H9 (cell line): ENCODE results near the gene DPY19L3. TPM values are rescaled to one million over a fixed set of nuclear protein-coding genes. Genes with fewer than 3 reads are reported as not detected.

Source experiments
- DNase-seq: peaks from one replicate; pipeline ENCODE4 v3.0.0-alpha.2; 2017
- H2AFZ ChIP-seq: one replicate; pipeline ENCODE4 v1.6.1; 2013; ENCODE audit warnings: mild to moderate bottlenecking, low read length, control low read depth, moderate library complexity
- H2AK5ac ChIP-seq: 2 replicates; pipeline ENCODE4 v1.6.1; 2013; ENCODE audit warnings: low read length, control low read depth, mixed read lengths; ENCODE audit not compliant: insufficient read length
- H2BK120ac ChIP-seq: one replicate; pipeline ENCODE4 v1.6.1; 2013; ENCODE audit warnings: low read depth, mild to moderate bottlenecking, low read length, control low read depth, inconsistent platforms; ENCODE audit not compliant: poor library complexity, severe bottlenecking
- H2BK12ac ChIP-seq: 2 replicates; pipeline ENCODE4 v1.6.1; 2013; ENCODE audit warnings: low read length, control low read depth, mixed read lengths, low read depth; ENCODE audit not compliant: insufficient read length
- H2BK15ac ChIP-seq: 2 replicates; pipeline ENCODE4 v1.6.1; 2013; ENCODE audit warnings: low read depth, low read length, control low read depth
- H2BK20ac ChIP-seq: one replicate; pipeline ENCODE4 v1.6.1; 2013; ENCODE audit warnings: low read depth, mild to moderate bottlenecking, low read length, control low read depth, inconsistent platforms; ENCODE audit not compliant: poor library complexity, severe bottlenecking
- H2BK5ac ChIP-seq: 2 replicates; pipeline ENCODE4 v1.6.1; 2013; ENCODE audit warnings: low read length, control low read depth, mixed read lengths; ENCODE audit not compliant: insufficient read length
- H3K14ac ChIP-seq: 2 replicates; pipeline ENCODE4 v1.6.1; 2013; ENCODE audit warnings: low read length, control low read depth; ENCODE audit not compliant: insufficient read depth
- H3K18ac ChIP-seq: 2 replicates; pipeline ENCODE4 v1.6.1; 2013; ENCODE audit warnings: low read depth, mild to moderate bottlenecking, mixed read lengths, low read length, control low read depth; ENCODE audit not compliant: insufficient read length
- H3K23ac ChIP-seq: 2 replicates; pipeline ENCODE4 v1.6.1; 2013; ENCODE audit warnings: low read length, control low read depth, mixed read lengths, low read depth; ENCODE audit not compliant: insufficient read length
- H3K23me2 ChIP-seq: 2 replicates; pipeline ENCODE4 v1.6.1; 2013; ENCODE audit warnings: low read depth, mild to moderate bottlenecking, mixed read lengths, low read length, control low read depth; ENCODE audit not compliant: insufficient read length, poor library complexity, severe bottlenecking
- H3K27ac ChIP-seq: 2 replicates; pipeline ENCODE4 v1.5.1; 2013; ENCODE audit warnings: low read length, control low read depth, mixed read lengths, low read depth; ENCODE audit not compliant: insufficient read length
- H3K27me3 ChIP-seq: 2 replicates; pipeline ENCODE4 v1.6.1; 2013; ENCODE audit warnings: low read length, control low read depth, inconsistent platforms; ENCODE audit not compliant: insufficient read depth
- H3K4ac ChIP-seq: 2 replicates; pipeline ENCODE4 v1.6.1; 2013; ENCODE audit warnings: low read depth, mild to moderate bottlenecking, control low read depth, inconsistent platforms, low read length, moderate library complexity
- H3K4me1 ChIP-seq: 2 replicates; pipeline ENCODE4 v1.6.1; 2013; ENCODE audit warnings: low read length, control low read depth, inconsistent platforms; ENCODE audit not compliant: insufficient read depth
- H3K4me2 ChIP-seq: 2 replicates; pipeline ENCODE4 v1.6.1; 2013; ENCODE audit warnings: low read length, control low read depth, mixed read lengths; ENCODE audit not compliant: insufficient read length, insufficient read depth
- H3K56ac ChIP-seq: 2 replicates; pipeline ENCODE4 v1.6.1; 2013; ENCODE audit warnings: low read depth, mild to moderate bottlenecking, mixed read lengths, low read length, control low read depth; ENCODE audit not compliant: insufficient read length
- H3K79me1 ChIP-seq: 2 replicates; pipeline ENCODE4 v1.6.1; 2013; ENCODE audit warnings: low read depth, mild to moderate bottlenecking, moderate library complexity, low read length, control low read depth, inconsistent platforms; ENCODE audit not compliant: insufficient read depth, poor library complexity, severe bottlenecking
- H3K79me2 ChIP-seq: 2 replicates; pipeline ENCODE4 v1.6.1; 2013; ENCODE audit warnings: low read length, control low read depth, inconsistent platforms; ENCODE audit not compliant: insufficient read depth
- H3K9ac ChIP-seq: 2 replicates; pipeline ENCODE4 v1.6.1; 2013; ENCODE audit warnings: low read length, control low read depth, mixed read lengths; ENCODE audit not compliant: insufficient read length; ENCODE audit errors: extremely low read depth
- H3K9me3 ChIP-seq: one replicate; pipeline ENCODE4 v1.6.1; 2013; ENCODE audit warnings: low read depth, low read length, inconsistent platforms; ENCODE audit not compliant: control insufficient read depth
- H3T11ph ChIP-seq: one replicate; pipeline ENCODE4 v1.6.1; 2013; ENCODE audit warnings: mild to moderate bottlenecking, low read length, control low read depth, inconsistent platforms
- H4K20me1 ChIP-seq: one replicate; pipeline ENCODE4 v1.6.1; 2013; ENCODE audit not compliant: control insufficient read depth, insufficient read length, insufficient read depth
- H4K5ac ChIP-seq: 2 replicates; pipeline ENCODE4 v1.6.1; 2013; ENCODE audit warnings: low read depth, mild to moderate bottlenecking, mixed read lengths, low read length, control low read depth; ENCODE audit not compliant: insufficient read length
- H4K8ac ChIP-seq: replicated peaks from 2 replicates; pipeline ENCODE4 v1.6.1; 2013; ENCODE audit warnings: low read length, control low read depth, mixed read lengths, low read depth; ENCODE audit not compliant: insufficient read length
- H4K91ac ChIP-seq: 2 replicates; pipeline ENCODE4 v1.6.1; 2013; ENCODE audit warnings: low read depth, mild to moderate bottlenecking, moderate library complexity, mixed read lengths, low read length, control low read depth; ENCODE audit not compliant: insufficient read length
- H3K27ac Mint-ChIP-seq, 3 experiments: 2 replicates in 2 of 3; 3 replicates in 1 of 3; pipeline ENCODE4 v1.8.0; 2020 to 2021; ENCODE audit warnings: mixed read lengths in 3 of 3, mild to moderate bottlenecking in 1 of 3, moderate library complexity in 1 of 3
- H3K27me3 Mint-ChIP-seq: 2 replicates; pipeline ENCODE4 v1.8.0; 2021; ENCODE audit warnings: low read depth, mild to moderate bottlenecking, moderate library complexity, mixed read lengths
- H3K36me3 Mint-ChIP-seq, 3 experiments: 2 replicates in 2 of 3; 3 replicates in 1 of 3; pipeline ENCODE4 v1.8.0; 2020 to 2021; ENCODE audit warnings: low read depth in 3 of 3, mixed read lengths in 3 of 3; ENCODE audit not compliant: insufficient read depth in 1 of 3
- H3K4me1 Mint-ChIP-seq, 2 experiments: 2 replicates each; pipeline ENCODE4 v1.8.0; 2020; ENCODE audit warnings: mixed read lengths in 2 of 2
- H3K4me3 Mint-ChIP-seq, 2 experiments: 2 replicates in 1 of 2; 3 replicates in 1 of 2; pipeline ENCODE4 v1.8.0; 2020 to 2021; ENCODE audit warnings: mild to moderate bottlenecking in 2 of 2, mixed read lengths in 2 of 2, moderate library complexity in 1 of 2
- H3K9me3 Mint-ChIP-seq, 2 experiments: 2 replicates in 1 of 2; 3 replicates in 1 of 2; pipeline ENCODE4 v1.8.0; 2020; ENCODE audit warnings: mild to moderate bottlenecking in 2 of 2, mixed read lengths in 2 of 2, moderate library complexity in 1 of 2
- WGBS: extraction: QIAGEN DNeasy Blood & Tissue Kit; methylation state at CpG from one replicate; pipeline ENCODE4 v1.1.7; 2013; ENCODE audit warnings: missing lambda C conversion rate, low lambda C conversion rate, mixed read lengths; ENCODE audit not compliant: insufficient read length; ENCODE audit errors: extremely low coverage; 5-methylcytosine and 5-hydroxymethylcytosine counted together
- total RNA-seq: library from RNA; stranded (reverse); gene quantifications from 2 replicates; pipeline ENCODE4 v1.2.1, GENCODE V29; 2021
- TF ChIP-seq, protein P1 (sequence below): fragments of 200-600 bp; sonication (generic); conservative IDR thresholded peaks from 3 replicates; pipeline ENCODE4 v1.8.0; 2021; ENCODE audit warnings: antibody characterized with exemption, mild to moderate bottlenecking

Gene DPY19L3
- total RNA-seq, 1 experiment from 2014 or later: 54.5 TPM

DNA sequence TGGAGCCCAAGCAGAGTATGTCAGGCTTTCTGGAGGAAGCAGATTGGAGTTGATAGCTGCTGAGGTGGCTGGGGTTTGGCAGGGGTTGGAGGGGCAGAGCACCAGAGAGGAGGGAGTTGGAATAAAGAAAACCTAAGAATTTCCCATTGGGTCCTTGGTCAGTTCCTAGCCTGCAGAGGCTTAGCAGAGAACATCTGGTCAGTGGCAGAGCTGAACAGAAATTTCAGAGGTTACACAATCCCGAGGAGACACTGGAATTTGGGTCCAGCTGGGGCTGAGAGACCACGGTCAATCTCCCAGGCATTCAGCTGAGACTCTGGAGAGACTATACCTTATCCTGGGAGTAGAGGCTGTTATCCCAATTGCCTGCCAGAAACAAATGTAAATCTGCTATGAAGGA is 84.4 kb downstream of the DPY19L3 start:
- H4K91ac ChIP-seq: no peak overlapping the region
- no peak overlapping the region for H2BK120ac ChIP-seq
- H3K23ac ChIP-seq: no peak overlapping the region
- no peaks in the 10 kb centered on the region for H3K79me2 ChIP-seq
- H2AFZ ChIP-seq: no peak overlapping the region
- H3K4ac ChIP-seq: no peak overlapping the region
- H3K56ac ChIP-seq: no peak overlapping the region
- no peak overlapping the region for H3K14ac ChIP-seq
- no peaks in the 10 kb centered on the region for H3K23me2 ChIP-seq
- H3K27me3 ChIP-seq: no peaks in the 10 kb centered on the region
- no peak overlapping the region for H2AK5ac ChIP-seq
- no peaks in the 10 kb centered on the region for H3K79me1 ChIP-seq
- H2BK12ac ChIP-seq: no peak overlapping the region
- no peak overlapping the region for H3K9ac ChIP-seq
- H3K36me3 Mint-ChIP-seq: peaks cover 27 to 38% (median 31%) of the 10 kb centered on the region in 3 experiments
- TF ChIP-seq, protein P1, sequence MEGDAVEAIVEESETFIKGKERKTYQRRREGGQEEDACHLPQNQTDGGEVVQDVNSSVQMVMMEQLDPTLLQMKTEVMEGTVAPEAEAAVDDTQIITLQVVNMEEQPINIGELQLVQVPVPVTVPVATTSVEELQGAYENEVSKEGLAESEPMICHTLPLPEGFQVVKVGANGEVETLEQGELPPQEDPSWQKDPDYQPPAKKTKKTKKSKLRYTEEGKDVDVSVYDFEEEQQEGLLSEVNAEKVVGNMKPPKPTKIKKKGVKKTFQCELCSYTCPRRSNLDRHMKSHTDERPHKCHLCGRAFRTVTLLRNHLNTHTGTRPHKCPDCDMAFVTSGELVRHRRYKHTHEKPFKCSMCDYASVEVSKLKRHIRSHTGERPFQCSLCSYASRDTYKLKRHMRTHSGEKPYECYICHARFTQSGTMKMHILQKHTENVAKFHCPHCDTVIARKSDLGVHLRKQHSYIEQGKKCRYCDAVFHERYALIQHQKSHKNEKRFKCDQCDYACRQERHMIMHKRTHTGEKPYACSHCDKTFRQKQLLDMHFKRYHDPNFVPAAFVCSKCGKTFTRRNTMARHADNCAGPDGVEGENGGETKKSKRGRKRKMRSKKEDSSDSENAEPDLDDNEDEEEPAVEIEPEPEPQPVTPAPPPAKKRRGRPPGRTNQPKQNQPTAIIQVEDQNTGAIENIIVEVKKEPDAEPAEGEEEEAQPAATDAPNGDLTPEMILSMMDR: no peak
- H2BK15ac ChIP-seq: no peak overlapping the region
- no peak overlapping the region; a peak in 1 of 7 replicates for H3K27ac Mint-ChIP-seq
- H3K9me3 Mint-ChIP-seq: peaks cover 3 to 10% of the 10 kb centered on the region in 2 experiments; a peak in 3 of 5 replicates
- no peaks in the 10 kb centered on the region for H3K9me3 ChIP-seq
- H3K18ac ChIP-seq: no peak overlapping the region
- no peaks in the 10 kb centered on the region for H4K20me1 ChIP-seq
- no peak overlapping the region for H2BK20ac ChIP-seq
- no peaks in the 10 kb centered on the region; the same call in 1 of the 2 replicates for H3K27me3 Mint-ChIP-seq
- no peak for DNase-seq
- H3K4me1 ChIP-seq: no peaks in the 10 kb centered on the region
- H3K4me2 ChIP-seq: no peak overlapping the region
- H4K8ac ChIP-seq: no peak overlapping the region
- H2BK5ac ChIP-seq: no peak overlapping the region
- no peak overlapping the region for H3T11ph ChIP-seq
- no CpG with 5 or more reads among the region's 2 CpGs for WGBS
- no peak overlapping the region for H4K5ac ChIP-seq
- H3K27ac ChIP-seq: no peak overlapping the region
- H3K4me1 Mint-ChIP-seq: peaks cover 4 to 7% of the 10 kb centered on the region in 2 experiments; a peak in 2 of 4 replicates
- H3K4me3 Mint-ChIP-seq: no peak overlapping the region
